ENCODE data around the gene CAVIN2.
"Not testable (repeated sequence)": the region's sequence is repeated elsewhere in the genome, so short reads cannot be mapped to it uniquely, and the experiment has no call there.

CAVIN2 gene

GRCh38 chr2:191789796-191790195 lies 57.1 kb downstream of the CAVIN2 start:
- H3K4me3 ChIP-seq (ENCODE audit: low read depth, low read length) = no peak overlapping the region
- no peak for TF ChIP-seq CTCF (IDR thresholded peaks at IDR 0.05; ENCODE audit: low read depth, low read length)

GRCh38 chr2:191786694-191787093 lies 60.2 kb downstream of the CAVIN2 start:
- TF ChIP-seq CTCF (IDR thresholded peaks at IDR 0.05; ENCODE audit: low read depth, low read length) = no peak
- H3K4me3 ChIP-seq (ENCODE audit: low read depth, low read length) = no peak overlapping the region

- H3K4me3 ChIP-seq (ENCODE audit: low read depth, low read length) = not testable (repeated sequence)
Measured at GRCh38 chr2:191785651-191786050, 61.2 kb downstream of the CAVIN2 start.
